Activated CD8-positive, alpha-beta T cell treated with anti-CD3 and anti-CD28 coated beads, Interleukin-2, amount 10 ng/mL, durations not matched to agents 7 days and 5 days (primary cell): ENCODE data around the gene LUZP1. TPM values are rescaled to one million over a fixed set of nuclear protein-coding genes. Genes with fewer than 3 reads are reported as not detected.

Source experiments
- ATAC-seq: fragments of 150-1000 bp; cut with Tn5 transposase; one replicate; pipeline ENCODE4 v1.10.0; 2021; ENCODE audit warnings: moderate library complexity
- CTCF ChIA-PET: fragments of 350-600 bp; sonication (Branson Sonifier 250); formaldehyde crosslinking; loops from one replicate; lab custom pipeline; 2021; ENCODE audit warnings: antibody characterized with exemption; lab: Charles Lee
- POLR2A ChIA-PET: fragments of 350-600 bp; sonication (Branson Sonifier 250); formaldehyde crosslinking; loops from one replicate; lab custom pipeline; 2021; ENCODE audit warnings: antibody characterized with exemption; lab: Charles Lee
- DNase-seq: peaks from one replicate; pipeline ENCODE4 v3.0.0-alpha.2; 2020
- H3K27ac Mint-ChIP-seq: one replicate; pipeline ENCODE4 v1.8.0; 2021; ENCODE audit warnings: mild to moderate bottlenecking, mixed read lengths
- H3K27me3 Mint-ChIP-seq: one replicate; pipeline ENCODE4 v1.8.0; 2021; ENCODE audit warnings: low read depth, mixed read lengths
- H3K36me3 Mint-ChIP-seq: one replicate; pipeline ENCODE4 v1.8.0; 2021; ENCODE audit warnings: low read depth, mixed read lengths
- H3K4me1 Mint-ChIP-seq: one replicate; pipeline ENCODE4 v1.8.0; 2021; ENCODE audit warnings: low read depth, mixed read lengths
- H3K4me3 Mint-ChIP-seq: one replicate; pipeline ENCODE4 v1.8.0; 2021; ENCODE audit warnings: mild to moderate bottlenecking, mixed read lengths
- H3K9me3 Mint-ChIP-seq: one replicate; pipeline ENCODE4 v1.8.0; 2022; ENCODE audit warnings: mixed read lengths; ENCODE audit not compliant: insufficient read depth
- microRNA-seq: library from miRNA; unstranded; fragments of <30 nt; microRNA quantifications from one replicate; pipeline ENCODE4 v1.2.0, GENCODE V29; 2022
- total RNA-seq, 2 experiments: library from RNA; stranded (reverse); gene quantifications; one replicate each; pipeline ENCODE4 v1.2.3, GENCODE V29; 2021

Gene LUZP1
- total RNA-seq, 2 experiments from 2014 or later, result 15.2 to 16.0 TPM

GRCh38 chr1:23040509-23040908 lies 128.1 kb downstream of the LUZP1 start:
- Mint-ChIP-seq H3K36me3 (peaks cover 15% of the 10 kb centered on the region), H3K4me1 (peaks cover 13% of the 10 kb centered on the region), H3K27ac (no peak overlapping the region), H3K27me3 (no peaks in the 10 kb centered on the region), H3K9me3 (no peaks in the 10 kb centered on the region), H3K4me3 (no peak overlapping the region)
- DNase-seq, result no peak
- no peak for ATAC-seq
- CTCF ChIA-PET, result interaction anchor here (0.5 to 3.5 kb wide), 2 partner anchors 9 to 16 kb away, joined by 3 to 9 read pairs; no protein-coding TSS in a partner anchor
- POLR2A ChIA-PET, result interaction anchor here (0.7 kb wide), 1 partner anchor 570 kb away, joined by 3 read pairs; no protein-coding TSS in a partner anchor

- H3K4me1 Mint-ChIP-seq, result peaks cover 5% of the 10 kb centered on the region
- no peak overlapping the region for H3K27ac Mint-ChIP-seq
- DNase-seq (no peak), ATAC-seq (no peak)
- no peaks in the 10 kb centered on the region for H3K27me3 Mint-ChIP-seq
- POLR2A ChIA-PET, result no interaction called here
- H3K4me3 Mint-ChIP-seq, result no peak overlapping the region
- H3K36me3 Mint-ChIP-seq, result peaks cover 14% of the 10 kb centered on the region
- H3K9me3 Mint-ChIP-seq, result no peaks in the 10 kb centered on the region
- CTCF ChIA-PET, result no interaction called here
These were observed 129.3 kb downstream of the LUZP1 start for GRCh38 chr1:23039308-23039826.

GRCh38 chr1:23037081-23037740 lies 131.4 kb downstream of the LUZP1 start:
- Mint-ChIP-seq H3K4me1 (peaks cover 5% of the 10 kb centered on the region), H3K4me3 (no peak overlapping the region), H3K27me3 (no peaks in the 10 kb centered on the region), H3K27ac (no peak overlapping the region), H3K9me3 (no peaks in the 10 kb centered on the region), H3K36me3 (peaks cover 14% of the 10 kb centered on the region)
- ChIA-PET POLR2A (interaction anchor here (0.6 kb wide), 1 partner anchor 16 kb away, joined by 3 read pairs; no protein-coding TSS in a partner anchor), CTCF (interaction anchor here (1.2 kb wide), 1 partner anchor 147 kb away, joined by 4 read pairs; no protein-coding TSS in a partner anchor)
- DNase-seq (no peak), ATAC-seq (no peak)

GRCh38 chr1:23035823-23036452 lies 132.7 kb downstream of the LUZP1 start:
- DNase-seq (no peak), ATAC-seq (no peak)
- Mint-ChIP-seq H3K4me1 (peaks cover 12% of the 10 kb centered on the region), H3K27me3 (no peaks in the 10 kb centered on the region), H3K4me3 (no peak overlapping the region), H3K9me3 (no peaks in the 10 kb centered on the region), H3K27ac (no peak overlapping the region), H3K36me3 (peaks cover 16% of the 10 kb centered on the region)
- ChIA-PET POLR2A (interaction anchor here (0.6 kb wide), 1 partner anchor 17 kb away, joined by 3 read pairs; no protein-coding TSS in a partner anchor), CTCF (no interaction called here)

Small RNA genes lying within 50 kb of the gene (microRNA-seq; reads per million reads assigned to microRNA genes)
- gene MIR3115, result not detected
- gene MIR4419A, result not detected

Other genes with a start within 250 kb of the LUZP1 start
- not detected for gene LACTBL1, start 196.0 kb downstream of the LUZP1 start, total RNA-seq
- gene TEX46, start 153.0 kb downstream of the LUZP1 start, total RNA-seq, result not detected
- 10 to 100 TPM; 53.4 to 54.7 TPM for gene KDM1A, start 149.4 kb downstream of the LUZP1 start, total RNA-seq
- not detected for gene HTR1D, start 48.6 kb upstream of the LUZP1 start, total RNA-seq
- 100 to 1,000 TPM; 217 to 231 TPM for gene HNRNPR, start 175.4 kb upstream of the LUZP1 start, total RNA-seq
- gene ZNF436, start 201.0 kb upstream of the LUZP1 start, total RNA-seq, result 1 to 10 TPM; 5.0 to 5.4 TPM